B cell (primary cell): ENCODE results near the gene GRID2. TPM values are rescaled to one million over a fixed set of nuclear protein-coding genes. Genes with fewer than 3 reads are reported as not detected.

Source experiments
- ATAC-seq: fragments of 200-7000 bp; cut with Tn5 transposase; one replicate; pipeline ENCODE4 v1.10.0; 2021; ENCODE audit warnings: low read depth, mild to moderate bottlenecking, moderate number of reproducible peaks, moderate library complexity
- CTCF ChIA-PET: fragments of 350-600 bp; sonication (Branson Sonifier 250); formaldehyde crosslinking; loops from one replicate; lab custom pipeline; 2021; ENCODE audit warnings: antibody characterized with exemption, inconsistent platforms; lab: Charles Lee
- POLR2A ChIA-PET: fragments of 350-600 bp; sonication (Branson Sonifier 250); formaldehyde crosslinking; loops from one replicate; lab custom pipeline; 2021; ENCODE audit warnings: antibody characterized with exemption; lab: Charles Lee
- DNase-seq: peaks from one replicate; pipeline ENCODE4 v3.0.0; 2013
- H2AFZ ChIP-seq: 2 replicates; pipeline ENCODE4 v1.6.1; 2012; ENCODE audit warnings: mild to moderate bottlenecking, low read depth, low read length; ENCODE audit not compliant: insufficient read depth, poor library complexity, severe bottlenecking
- H3K27ac ChIP-seq, 2 donors: 1 replicate in 1 of 2; 2 replicates in 1 of 2; pipeline ENCODE4 v1.5.1; 2012 to 2013; ENCODE audit warnings: low read length in 2 of 2, mild to moderate bottlenecking in 2 of 2, moderate library complexity in 1 of 2
- H3K27me3 ChIP-seq, 4 experiments: fragments of 200-600 bp in 1 of 4; sonication (generic) in 1 of 4; replicated peaks in 1 of 4; 1 replicate in 2 of 4; 2 replicates in 2 of 4; pipeline versions ENCODE4 v1.6.1 to v1.7.0; 2013 to 2016; ENCODE audit warnings: low read length in 3 of 4, mild to moderate bottlenecking in 2 of 4, mixed read lengths in 1 of 4, moderate library complexity in 1 of 4; ENCODE audit not compliant: insufficient read depth in 4 of 4, control insufficient read depth in 3 of 4; ENCODE audit errors: control extremely low read depth in 1 of 4
- H3K36me3 ChIP-seq, 2 experiments: replicated peaks in 1 of 2; 1 replicate in 1 of 2; 2 replicates in 1 of 2; pipeline versions ENCODE4 v1.6.1 to v1.7.1; 2013; ENCODE audit warnings: low read length in 1 of 2; ENCODE audit not compliant: insufficient read depth in 2 of 2, control insufficient read depth in 1 of 2; ENCODE audit errors: control extremely low read depth in 1 of 2, extremely low read depth in 1 of 2
- H3K4me1 ChIP-seq, 2 donors: fragments of 200-600 bp in 1 of 2; sonication (generic) in 1 of 2; 1 replicate in 1 of 2; 2 replicates in 1 of 2; pipeline versions ENCODE4 v1.5.1 to v1.6.1; 2013 to 2017; ENCODE audit warnings: low read length in 2 of 2; ENCODE audit not compliant: control insufficient read depth in 2 of 2, insufficient read depth in 2 of 2
- H3K4me2 ChIP-seq: replicated peaks from 2 replicates; pipeline ENCODE3; 2012; ENCODE audit warnings: mild to moderate bottlenecking, low read depth, low read length; ENCODE audit not compliant: poor library complexity, severe bottlenecking
- H3K4me3 ChIP-seq, 5 experiments: fragments of 200-600 bp in 1 of 5; sonication (generic) in 1 of 5; 1 replicate in 3 of 5; 2 replicates in 2 of 5; pipeline versions ENCODE4 v1.5.1 to v1.7.0; 2011 to 2016; ENCODE audit warnings: low read length in 4 of 5, mild to moderate bottlenecking in 4 of 5, low read depth in 2 of 5, control low read depth in 1 of 5, moderate library complexity in 1 of 5; ENCODE audit not compliant: insufficient read depth in 1 of 5; ENCODE audit errors: control extremely low read depth in 1 of 5, extremely low read depth in 1 of 5
- H3K79me2 ChIP-seq: fragments of 200-600 bp; sonication (generic); one replicate; pipeline ENCODE4 v1.6.0; 2016; ENCODE audit warnings: low read length; ENCODE audit not compliant: control insufficient read depth, insufficient read depth
- H3K9ac ChIP-seq: fragments of 200-600 bp; sonication (generic); 2 replicates; pipeline ENCODE4 v1.6.1; 2017; ENCODE audit warnings: mild to moderate bottlenecking, low read length, moderate library complexity
- H3K9me3 ChIP-seq, 3 donors: one replicate each; pipeline versions ENCODE4 v1.6.1 to v1.7.1; 2013; ENCODE audit warnings: low read length in 2 of 3; ENCODE audit not compliant: control insufficient read depth in 2 of 3, insufficient read depth in 1 of 3; ENCODE audit errors: control extremely low read depth in 1 of 3
- H4K20me1 ChIP-seq: 2 replicates; pipeline ENCODE4 v1.6.0; 2012; ENCODE audit warnings: mild to moderate bottlenecking, low read length; ENCODE audit not compliant: insufficient read depth, control insufficient read depth, poor library complexity, severe bottlenecking
- H3K27ac Mint-ChIP-seq: one replicate; pipeline ENCODE4 v1.8.0; 2021; ENCODE audit warnings: mixed read lengths
- H3K27me3 Mint-ChIP-seq: one replicate; pipeline ENCODE4 v1.8.0; 2021; ENCODE audit warnings: mixed read lengths
- H3K4me1 Mint-ChIP-seq: one replicate; pipeline ENCODE4 v1.8.0; 2021; ENCODE audit warnings: mixed read lengths
- H3K4me3 Mint-ChIP-seq: one replicate; pipeline ENCODE4 v1.8.0; 2021; ENCODE audit warnings: mixed read lengths
- H3K9me3 Mint-ChIP-seq: one replicate; pipeline ENCODE4 v1.8.0; 2022; ENCODE audit warnings: mixed read lengths; ENCODE audit not compliant: insufficient read depth
- EZH2 ChIP-seq: IDR thresholded peaks from 2 replicates; pipeline ENCODE4 v1.6.1; 2012; ENCODE audit warnings: borderline replicate concordance, low read depth, mild to moderate bottlenecking, moderate library complexity, low read length; ENCODE audit not compliant: insufficient read depth, poor library complexity, severe bottlenecking
- WGBS: methylation state at CpG from one replicate; pipeline ENCODE4 v1.1.5; 2013; ENCODE audit warnings: missing lambda C conversion rate; ENCODE audit not compliant: insufficient coverage; 5-methylcytosine and 5-hydroxymethylcytosine counted together
- intact Hi-C: fragments of 100-400 bp; cut with micrococcal nuclease; formaldehyde crosslinking; loops from one replicate; pipeline ENCODE4 v1.10.0; 2022
- polyA plus RNA-seq: library from polyadenylated mRNA; depleted of rRNA; stranded (reverse); fragments of >200 nt; gene quantifications from 2 replicates; pipeline ENCODE4 v1.2.3, GENCODE V29; 2012
- total RNA-seq, 2 donors: library from RNA; stranded (reverse); fragments of 120-200 nt in 1 of 2; gene quantifications; 1 replicate in 1 of 2; 2 replicates in 1 of 2; pipeline versions ENCODE4 v1.2.3 to v1.2.4, GENCODE V29; 2013 to 2022
- TF ChIP-seq, protein P1 (sequence below): fragments of 200-600 bp; IDR thresholded peaks from one replicate; pipeline ENCODE4 v1.8.0; 2022; ENCODE audit warnings: antibody characterized with exemption, mild to moderate bottlenecking

The GRID2 gene
- total and polyA plus RNA-seq, 2 donors (not counting 1 experiment from before 2014, with no cell fraction given), result not detected

DNA sequence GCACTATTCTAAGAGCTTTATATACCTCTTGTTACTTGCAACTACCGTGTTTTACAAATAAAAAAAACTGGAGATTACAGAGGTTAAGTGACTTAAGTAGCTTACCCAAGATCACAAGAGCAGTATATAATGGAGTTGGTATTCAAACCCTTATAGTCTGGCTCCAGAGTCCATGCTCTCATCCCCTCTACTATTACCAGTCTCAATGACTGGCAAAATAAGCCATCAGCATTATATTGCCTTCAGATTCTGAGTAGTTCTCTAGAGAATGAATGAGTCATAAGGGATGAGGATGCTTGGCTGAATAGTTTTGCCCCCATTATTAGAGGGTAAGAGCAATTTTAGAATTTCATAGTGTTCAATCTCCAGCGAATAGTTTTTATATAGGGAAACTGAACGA lies 1354.7 kb downstream of the GRID2 start:
- H3K4me1 ChIP-seq, result no peaks in the 10 kb centered on the region
- Mint-ChIP-seq H3K4me1 (no peaks in the 10 kb centered on the region), H3K9me3 (no peaks in the 10 kb centered on the region), H3K27me3 (no peaks in the 10 kb centered on the region), H3K4me3 (no peak overlapping the region), H3K27ac (no peak overlapping the region)
- TF ChIP-seq, protein P1, sequence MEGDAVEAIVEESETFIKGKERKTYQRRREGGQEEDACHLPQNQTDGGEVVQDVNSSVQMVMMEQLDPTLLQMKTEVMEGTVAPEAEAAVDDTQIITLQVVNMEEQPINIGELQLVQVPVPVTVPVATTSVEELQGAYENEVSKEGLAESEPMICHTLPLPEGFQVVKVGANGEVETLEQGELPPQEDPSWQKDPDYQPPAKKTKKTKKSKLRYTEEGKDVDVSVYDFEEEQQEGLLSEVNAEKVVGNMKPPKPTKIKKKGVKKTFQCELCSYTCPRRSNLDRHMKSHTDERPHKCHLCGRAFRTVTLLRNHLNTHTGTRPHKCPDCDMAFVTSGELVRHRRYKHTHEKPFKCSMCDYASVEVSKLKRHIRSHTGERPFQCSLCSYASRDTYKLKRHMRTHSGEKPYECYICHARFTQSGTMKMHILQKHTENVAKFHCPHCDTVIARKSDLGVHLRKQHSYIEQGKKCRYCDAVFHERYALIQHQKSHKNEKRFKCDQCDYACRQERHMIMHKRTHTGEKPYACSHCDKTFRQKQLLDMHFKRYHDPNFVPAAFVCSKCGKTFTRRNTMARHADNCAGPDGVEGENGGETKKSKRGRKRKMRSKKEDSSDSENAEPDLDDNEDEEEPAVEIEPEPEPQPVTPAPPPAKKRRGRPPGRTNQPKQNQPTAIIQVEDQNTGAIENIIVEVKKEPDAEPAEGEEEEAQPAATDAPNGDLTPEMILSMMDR, result no peak
- no peak for TF ChIP-seq EZH2
- ATAC-seq, result no peak
- no peak overlapping the region for H2AFZ ChIP-seq
- H4K20me1 ChIP-seq, result no peaks in the 10 kb centered on the region
- H3K27me3 ChIP-seq, result no peaks in the 10 kb centered on the region
- no peaks in the 10 kb centered on the region for H3K36me3 ChIP-seq
- intact Hi-C loops, result no loop called here
- 83% methylated on average over 1 of the region's 3 CpGs for WGBS
- ChIA-PET CTCF (interaction anchor here (0.6 kb wide), 1 partner anchor 43 kb away, joined by 3 read pairs; no protein-coding TSS in a partner anchor), POLR2A (no interaction called here)
- H3K79me2 ChIP-seq, result no peaks in the 10 kb centered on the region
- H3K4me3 ChIP-seq, result no peak overlapping the region
- H3K4me2 ChIP-seq, result no peak overlapping the region
- no peak overlapping the region for H3K27ac ChIP-seq
- H3K9ac ChIP-seq, result no peak overlapping the region
- no peak for DNase-seq
- no peaks in the 10 kb centered on the region for H3K9me3 ChIP-seq

DNA sequence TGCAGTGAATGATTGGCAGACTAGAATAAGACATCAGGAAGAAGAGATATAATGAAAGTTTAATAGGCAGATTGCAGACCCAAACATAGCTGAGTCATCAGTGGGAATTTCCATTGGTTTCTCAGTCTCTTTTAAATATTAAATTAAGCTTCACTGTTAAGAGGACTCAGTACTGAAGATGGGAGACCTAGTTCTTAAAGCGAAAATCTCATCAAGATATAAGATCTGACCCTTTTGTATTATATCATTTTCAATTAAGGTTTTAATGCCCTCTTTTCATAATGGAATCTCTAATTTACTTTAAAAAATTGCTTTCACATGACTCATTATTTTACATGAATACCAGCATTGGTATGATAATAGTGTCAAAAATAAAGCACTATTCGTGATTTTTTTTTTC lies 1355.9 kb downstream of the GRID2 start:
- ChIA-PET POLR2A (no interaction called here), CTCF (no interaction called here)
- Histone ChIP-seq H3K4me3 (no peak overlapping the region), H3K4me1 (no peaks in the 10 kb centered on the region), H3K79me2 (no peaks in the 10 kb centered on the region), H3K36me3 (no peaks in the 10 kb centered on the region), H3K9ac (no peak overlapping the region), H4K20me1 (no peaks in the 10 kb centered on the region), H2AFZ (no peak overlapping the region), H3K27me3 (no peaks in the 10 kb centered on the region), H3K27ac (no peak overlapping the region), H3K9me3 (no peaks in the 10 kb centered on the region), H3K4me2 (no peak overlapping the region)
- DNase-seq (no peak), ATAC-seq (no peak)
- H3K27ac Mint-ChIP-seq, result no peak overlapping the region
- no peaks in the 10 kb centered on the region for H3K27me3 Mint-ChIP-seq
- TF ChIP-seq, protein P1, result no peak
- TF ChIP-seq EZH2, result no peak
- WGBS, result no CpG with 5 or more reads among the region's 2 CpGs
- H3K4me1 Mint-ChIP-seq, result no peaks in the 10 kb centered on the region
- H3K4me3 Mint-ChIP-seq, result no peak overlapping the region
- no peaks in the 10 kb centered on the region for H3K9me3 Mint-ChIP-seq
- intact Hi-C loops, result no loop called here
